H1 (cell line): ENCODE data around the gene GALNT17.

ENCODE experiments used
- KDM5A ChIP-seq: fragments of 200-600 bp; IDR thresholded peaks from 2 replicates; pipeline ENCODE4 v1.7.1; 2012; ENCODE audit warnings: mild to moderate bottlenecking, low read length, inconsistent platforms, mixed read lengths
- RXRA ChIP-seq: IDR thresholded peaks from 2 replicates; pipeline ENCODE4 v1.6.1; 2011; ENCODE audit warnings: low read depth, mild to moderate bottlenecking, low read length, moderate library complexity; ENCODE audit not compliant: insufficient read depth
- SP1 ChIP-seq: IDR thresholded peaks from 2 replicates; pipeline ENCODE4 v1.6.1; 2011; ENCODE audit warnings: low read depth, low read length
- TF ChIP-seq, protein P1 (sequence below), 3 experiments: IDR thresholded peaks; 1 replicate in 2 of 3; 2 replicates in 1 of 3; pipeline versions ENCODE4 v1.5.1 to v1.6.1; 2011; ENCODE audit warnings: low read length in 3 of 3, mild to moderate bottlenecking in 3 of 3, inconsistent platforms in 2 of 3, low read depth in 1 of 3, moderate library complexity in 1 of 3; ENCODE audit not compliant: insufficient read depth in 1 of 3; ENCODE audit errors: control extremely low read depth in 1 of 3

DNA sequence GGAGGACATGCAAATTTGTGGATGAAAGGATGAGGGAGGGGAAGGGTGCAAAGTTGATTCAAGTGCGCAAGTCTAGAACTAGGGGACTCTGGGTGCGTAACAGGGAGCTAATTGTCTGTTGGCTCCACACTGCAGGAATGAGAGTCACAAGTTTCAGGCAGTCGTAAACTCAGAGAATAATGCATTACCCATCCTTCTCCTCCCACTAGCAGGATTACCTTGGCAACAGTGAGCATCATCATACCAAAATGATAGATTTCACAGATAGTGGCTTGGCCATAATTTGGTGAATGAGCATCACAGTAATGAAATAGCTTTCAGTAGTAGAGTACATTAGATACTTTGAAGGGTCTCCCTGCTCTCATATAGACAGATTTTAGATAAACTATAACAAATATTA is 565.5 kb downstream of the GALNT17 start:
- TF ChIP-seq KDM5A (no peak), SP1 (no peak), RXRA (no peak)
- TF ChIP-seq, protein P1, sequence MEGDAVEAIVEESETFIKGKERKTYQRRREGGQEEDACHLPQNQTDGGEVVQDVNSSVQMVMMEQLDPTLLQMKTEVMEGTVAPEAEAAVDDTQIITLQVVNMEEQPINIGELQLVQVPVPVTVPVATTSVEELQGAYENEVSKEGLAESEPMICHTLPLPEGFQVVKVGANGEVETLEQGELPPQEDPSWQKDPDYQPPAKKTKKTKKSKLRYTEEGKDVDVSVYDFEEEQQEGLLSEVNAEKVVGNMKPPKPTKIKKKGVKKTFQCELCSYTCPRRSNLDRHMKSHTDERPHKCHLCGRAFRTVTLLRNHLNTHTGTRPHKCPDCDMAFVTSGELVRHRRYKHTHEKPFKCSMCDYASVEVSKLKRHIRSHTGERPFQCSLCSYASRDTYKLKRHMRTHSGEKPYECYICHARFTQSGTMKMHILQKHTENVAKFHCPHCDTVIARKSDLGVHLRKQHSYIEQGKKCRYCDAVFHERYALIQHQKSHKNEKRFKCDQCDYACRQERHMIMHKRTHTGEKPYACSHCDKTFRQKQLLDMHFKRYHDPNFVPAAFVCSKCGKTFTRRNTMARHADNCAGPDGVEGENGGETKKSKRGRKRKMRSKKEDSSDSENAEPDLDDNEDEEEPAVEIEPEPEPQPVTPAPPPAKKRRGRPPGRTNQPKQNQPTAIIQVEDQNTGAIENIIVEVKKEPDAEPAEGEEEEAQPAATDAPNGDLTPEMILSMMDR (IDR thresholded peaks at IDR 0.05; ENCODE audit: control extremely low read depth in 1 of 3, insufficient read depth in 1 of 3, low read depth in 1 of 3, low read length in 3 of 3) = no peak
